Globus pallidus (tissue), 1 donor: ENCODE data around the gene HCN2.
"Not testable (repeated sequence)": the region's sequence is repeated elsewhere in the genome, so short reads cannot be mapped to it uniquely, and the experiment has no call there.

ENCODE experiments used
- DNase-seq: peaks from one replicate; pipeline ENCODE4 v3.0.0-alpha.2; 2015; ENCODE audit warnings: low spot score

The HCN2 gene

GRCh38 chr19:585551-586110 lies 4.0 kb upstream of the HCN2 start:
- DNase-seq = no peak

- peak; percentile 94 for DNase-seq
These were observed 1.5 kb upstream of the HCN2 start for GRCh38 chr19:588093-588740.

- DNase-seq = no peak
These were observed 664 bp upstream of the HCN2 start for GRCh38 chr19:588741-589692.

- no peak for DNase-seq
These were observed 690 bp downstream of the HCN2 start for GRCh38 chr19:590396-590745.

- no peak for DNase-seq
These were observed 1.0 kb downstream of the HCN2 start for GRCh38 chr19:590750-591098.

- no peak for DNase-seq
These were observed 1.6 kb downstream of the HCN2 start for GRCh38 chr19:591099-591958.

GRCh38 chr19:592101-592500 lies 2.4 kb downstream of the HCN2 start:
- DNase-seq = no peak

- DNase-seq = no peak
These were observed 3.4 kb downstream of the HCN2 start for GRCh38 chr19:593055-593454.

GRCh38 chr19:593505-593904 lies 3.8 kb downstream of the HCN2 start:
- no peak for DNase-seq

- no peak for DNase-seq
These were observed 4.7 kb downstream of the HCN2 start for GRCh38 chr19:594265-594870.

- DNase-seq = no peak
These were observed 5.9 kb downstream of the HCN2 start for GRCh38 chr19:595326-596262.

GRCh38 chr19:596263-596655 lies 6.6 kb downstream of the HCN2 start:
- no peak for DNase-seq

GRCh38 chr19:597406-598315 lies 8.0 kb downstream of the HCN2 start:
- DNase-seq = no peak

- no peak for DNase-seq
These were observed 11.6 kb downstream of the HCN2 start for GRCh38 chr19:601310-601709.

GRCh38 chr19:601790-602189 lies 12.1 kb downstream of the HCN2 start:
- DNase-seq = no peak

GRCh38 chr19:602391-603301 lies 13.0 kb downstream of the HCN2 start:
- no peak for DNase-seq

GRCh38 chr19:603302-603639 lies 13.6 kb downstream of the HCN2 start:
- DNase-seq = not testable (repeated sequence)

- not testable (repeated sequence) for DNase-seq
These were observed 14.1 kb downstream of the HCN2 start for GRCh38 chr19:603779-604178.

- DNase-seq = peak; percentile 29
These were observed 14.7 kb downstream of the HCN2 start for GRCh38 chr19:604355-604754.
